Astrocyte (in vitro differentiated cells and primary cell): ENCODE data around the gene CNGA1. TPM values are rescaled to one million over a fixed set of nuclear protein-coding genes. Genes with fewer than 3 reads are reported as not detected.

Experiments used
- DNase-seq: peaks from one replicate; pipeline ENCODE4 v3.0.0-alpha.2; 2010; ENCODE audit warnings: low read depth
- FAIRE-seq: peaks from 2 replicates; lab custom pipeline; 2011; peaks lifted over from hg19 to GRCh38; lab: Jason Lieb, UNC
- H2AFZ ChIP-seq: 2 replicates; pipeline ENCODE4 v1.6.0; 2012; ENCODE audit warnings: low read depth, low read length, inconsistent platforms
- H3K27ac ChIP-seq: 2 replicates; pipeline ENCODE4 v1.5.1; 2011; ENCODE audit warnings: low read depth, low read length, inconsistent platforms
- H3K27me3 ChIP-seq: 2 replicates; pipeline ENCODE4 v1.6.0; 2011; ENCODE audit warnings: low read length, inconsistent platforms; ENCODE audit not compliant: insufficient read depth
- H3K36me3 ChIP-seq: 2 replicates; pipeline ENCODE4 v1.5.1; 2011; ENCODE audit warnings: low read length, inconsistent platforms; ENCODE audit not compliant: insufficient read depth
- H3K4me1 ChIP-seq: 2 replicates; pipeline ENCODE4 v1.5.1; 2011; ENCODE audit warnings: low read length, inconsistent platforms; ENCODE audit not compliant: insufficient read depth
- H3K4me2 ChIP-seq: 2 replicates; pipeline ENCODE4 v1.6.0; 2012; ENCODE audit warnings: low read length, inconsistent platforms
- H3K4me3 ChIP-seq: 2 replicates; pipeline ENCODE4 v1.5.1; 2011; ENCODE audit warnings: low read depth, mild to moderate bottlenecking, low read length, inconsistent platforms; ENCODE audit not compliant: insufficient read depth
- H3K79me2 ChIP-seq: 2 replicates; pipeline ENCODE4 v1.6.0; 2012; ENCODE audit warnings: mild to moderate bottlenecking, low read length, inconsistent platforms; ENCODE audit not compliant: insufficient read depth
- H3K9ac ChIP-seq: 2 replicates; pipeline ENCODE4 v1.6.0; 2012; ENCODE audit warnings: mild to moderate bottlenecking, low read length, inconsistent platforms
- H3K9me3 ChIP-seq: 2 replicates; pipeline ENCODE4 v1.5.1; 2012; ENCODE audit warnings: low read depth, mild to moderate bottlenecking, low read length, inconsistent platforms; ENCODE audit not compliant: insufficient read depth
- H4K20me1 ChIP-seq: 2 replicates; pipeline ENCODE4 v1.6.0; 2012; ENCODE audit warnings: low read length, inconsistent platforms; ENCODE audit not compliant: insufficient read depth
- H3K27ac Mint-ChIP-seq: one replicate; pipeline ENCODE4 v1.8.0; 2021; ENCODE audit warnings: mild to moderate bottlenecking, mixed read lengths; ENCODE audit not compliant: unreplicated experiment
- H3K27me3 Mint-ChIP-seq: one replicate; pipeline ENCODE4 v1.8.0; 2021; ENCODE audit warnings: low read depth, mixed read lengths; ENCODE audit not compliant: unreplicated experiment
- H3K36me3 Mint-ChIP-seq: one replicate; pipeline ENCODE4 v1.8.0; 2021; ENCODE audit warnings: low read depth, mixed read lengths; ENCODE audit not compliant: unreplicated experiment
- H3K4me1 Mint-ChIP-seq: one replicate; pipeline ENCODE4 v1.8.0; 2021; ENCODE audit warnings: low read depth, mixed read lengths; ENCODE audit not compliant: unreplicated experiment
- H3K4me3 Mint-ChIP-seq: one replicate; pipeline ENCODE4 v1.8.0; 2021; ENCODE audit warnings: mild to moderate bottlenecking, moderate library complexity, mixed read lengths; ENCODE audit not compliant: unreplicated experiment
- H3K9me3 Mint-ChIP-seq: one replicate; pipeline ENCODE4 v1.8.0; 2021; ENCODE audit warnings: mild to moderate bottlenecking, mixed read lengths; ENCODE audit not compliant: unreplicated experiment
- CTCF ChIP-seq: IDR thresholded peaks from 2 replicates; pipeline ENCODE4 v1.5.1; 2011; ENCODE audit warnings: low read depth, mild to moderate bottlenecking, inconsistent platforms, low read length, moderate library complexity; ENCODE audit not compliant: insufficient read depth
- EZH2 ChIP-seq: IDR thresholded peaks from 2 replicates; pipeline ENCODE4 v1.6.1; 2012; ENCODE audit warnings: mild to moderate bottlenecking, low read length, inconsistent platforms; ENCODE audit not compliant: insufficient read depth
- total RNA-seq: library from RNA; stranded (reverse); gene quantifications from 2 replicates; pipeline ENCODE4 v1.2.1, GENCODE V29; 2021

CNGA1 gene
- total RNA-seq, 1 donor from 2014 or later = not detected

- no peaks in the 10 kb centered on the region for H4K20me1 ChIP-seq
- H3K4me3 ChIP-seq = no peak overlapping the region
- peaks cover 4% of the 10 kb centered on the region for H3K27me3 ChIP-seq
- no peak overlapping the region for H3K27ac ChIP-seq
- Mint-ChIP-seq H3K27ac (no peak overlapping the region), H3K36me3 (no peaks in the 10 kb centered on the region), H3K4me3 (no peak overlapping the region), H3K9me3 (no peaks in the 10 kb centered on the region), H3K27me3 (peaks cover 5% of the 10 kb centered on the region), H3K4me1 (no peaks in the 10 kb centered on the region)
- no peak for DNase-seq
- no peaks in the 10 kb centered on the region for H3K9me3 ChIP-seq
- no peak overlapping the region for H3K4me2 ChIP-seq
- no peak for FAIRE-seq
- no peaks in the 10 kb centered on the region for H3K36me3 ChIP-seq
- TF ChIP-seq EZH2 = no peak
- H3K79me2 ChIP-seq = no peaks in the 10 kb centered on the region
- H2AFZ ChIP-seq = no peak overlapping the region
- H3K4me1 ChIP-seq = no peaks in the 10 kb centered on the region
- H3K9ac ChIP-seq = no peak overlapping the region
Measured at GRCh38 chr4:48051078-48051477, 34.6 kb upstream of the CNGA1 start.

GRCh38 chr4:48049483-48049882 is 33.0 kb upstream of the CNGA1 start:
- Histone ChIP-seq H4K20me1 (no peaks in the 10 kb centered on the region), H3K36me3 (no peaks in the 10 kb centered on the region), H3K9me3 (no peaks in the 10 kb centered on the region), H3K27me3 (peaks cover 4% of the 10 kb centered on the region), H3K27ac (no peak overlapping the region), H3K9ac (no peak overlapping the region), H3K4me1 (no peaks in the 10 kb centered on the region), H3K4me2 (no peak overlapping the region), H3K79me2 (no peaks in the 10 kb centered on the region), H2AFZ (no peak overlapping the region), H3K4me3 (no peak overlapping the region)
- H3K27ac Mint-ChIP-seq = peak overlapping the region; percentile 35
- no peak for TF ChIP-seq CTCF
- no peak for TF ChIP-seq EZH2
- DNase-seq (no peak), FAIRE-seq (no peak)
- H3K4me3 Mint-ChIP-seq = no peak overlapping the region
- no peaks in the 10 kb centered on the region for H3K9me3 Mint-ChIP-seq
- peaks cover 5% of the 10 kb centered on the region for H3K27me3 Mint-ChIP-seq
- H3K4me1 Mint-ChIP-seq = no peaks in the 10 kb centered on the region
- no peaks in the 10 kb centered on the region for H3K36me3 Mint-ChIP-seq

GRCh38 chr4:48047896-48048295 is 31.4 kb upstream of the CNGA1 start:
- Histone ChIP-seq H3K36me3 (no peaks in the 10 kb centered on the region), H3K79me2 (no peaks in the 10 kb centered on the region), H3K4me2 (no peak overlapping the region), H3K9ac (no peak overlapping the region), H3K27me3 (peaks cover 8% of the 10 kb centered on the region), H2AFZ (no peak overlapping the region), H3K4me3 (no peak overlapping the region), H4K20me1 (no peaks in the 10 kb centered on the region), H3K9me3 (no peaks in the 10 kb centered on the region), H3K27ac (no peak overlapping the region), H3K4me1 (no peaks in the 10 kb centered on the region)
- TF ChIP-seq EZH2 = no peak
- no peak for TF ChIP-seq CTCF
- no peaks in the 10 kb centered on the region for H3K4me1 Mint-ChIP-seq
- peaks cover 5% of the 10 kb centered on the region for H3K27me3 Mint-ChIP-seq
- no peaks in the 10 kb centered on the region for H3K9me3 Mint-ChIP-seq
- H3K4me3 Mint-ChIP-seq = no peak overlapping the region
- H3K27ac Mint-ChIP-seq = no peak overlapping the region
- DNase-seq = no peak
- no peaks in the 10 kb centered on the region for H3K36me3 Mint-ChIP-seq
- FAIRE-seq = no peak
